IPS-20b (cell line): ENCODE measurements around the gene PDGFRB.

Source experiments
- H3K27ac ChIP-seq: one replicate; pipeline ENCODE4 v1.5.1; 2013; ENCODE audit warnings: low read length
- H3K27me3 ChIP-seq: 2 replicates; pipeline ENCODE4 v1.6.1; 2013; ENCODE audit warnings: mild to moderate bottlenecking, low read length, inconsistent platforms; ENCODE audit not compliant: insufficient read depth
- H3K36me3 ChIP-seq: 2 replicates; pipeline ENCODE4 v1.6.1; 2013; ENCODE audit warnings: low read depth, mild to moderate bottlenecking, inconsistent platforms, low read length, moderate library complexity; ENCODE audit not compliant: insufficient read depth
- H3K4me1 ChIP-seq: 2 replicates; pipeline ENCODE4 v1.6.1; 2013; ENCODE audit warnings: mild to moderate bottlenecking, control low read depth, inconsistent platforms, low read length, moderate library complexity; ENCODE audit not compliant: insufficient read depth
- H3K4me3 ChIP-seq: 2 replicates; pipeline ENCODE4 v1.5.1; 2013; ENCODE audit warnings: mild to moderate bottlenecking, low read length, inconsistent platforms
- H3K9ac ChIP-seq: 2 replicates; pipeline ENCODE4 v1.6.1; 2013; ENCODE audit warnings: low read depth, mild to moderate bottlenecking, inconsistent platforms, low read length, moderate library complexity
- H3K9me3 ChIP-seq: 2 replicates; pipeline ENCODE4 v1.6.1; 2013; ENCODE audit warnings: mild to moderate bottlenecking, low read depth, low read length, inconsistent platforms; ENCODE audit not compliant: insufficient read depth

PDGFRB gene

DNA sequence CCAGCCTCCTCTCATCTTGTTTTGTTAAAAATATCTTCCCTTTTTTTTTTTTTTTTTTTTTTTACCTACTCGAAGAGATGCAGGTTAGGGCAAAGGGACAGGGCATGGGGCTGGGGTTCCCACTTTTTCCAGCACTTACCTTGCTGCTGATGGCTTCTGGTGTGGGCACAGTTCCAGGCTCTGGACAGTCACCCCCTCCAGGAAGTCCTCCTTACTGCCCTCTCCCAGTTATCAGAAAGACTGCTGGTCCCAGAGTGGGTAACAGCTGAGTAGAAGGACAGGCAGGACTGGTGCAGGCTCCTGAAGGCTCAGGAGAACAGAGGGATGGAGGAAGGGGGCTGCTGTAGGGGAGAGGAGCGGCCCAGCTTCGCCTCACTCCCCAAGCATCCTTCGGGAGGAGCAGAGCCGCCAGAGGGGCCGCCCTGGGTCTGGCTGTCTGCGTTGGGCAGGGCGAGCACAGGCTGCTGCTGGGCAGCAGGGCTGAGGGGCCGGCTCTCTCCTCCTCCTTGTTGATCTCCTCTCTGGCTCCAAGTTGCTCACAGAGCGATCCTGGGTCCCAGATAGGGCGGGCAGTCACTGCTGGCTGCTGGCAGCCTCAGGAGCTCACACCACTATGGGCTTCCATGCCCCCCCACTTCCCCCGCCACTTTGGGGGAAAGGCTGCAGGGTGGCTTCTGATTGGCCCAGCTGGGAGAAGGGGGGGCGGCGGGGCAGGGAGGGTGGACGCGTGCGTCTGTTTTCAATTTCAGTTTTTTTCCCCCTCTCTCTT lies at the start of gene PDGFRB:
TSS of gene PDGFRB (minus strand) at position 588 of the 769 bp plus-strand sequence. CDS start 18,798 bp downstream, outside the sequence.
- Histone ChIP-seq H3K4me3 (peak within 1 kb of the TSS; percentile 52; the same call in 1 of the 2 replicates), H3K27me3 (no peaks in the 10 kb centered on the region), H3K9ac (peak within 1 kb of the TSS; percentile 40; the same call in 1 of the 2 replicates), H3K36me3 (no peaks in the 10 kb centered on the region), H3K4me1 (peaks cover 15% of the 10 kb centered on the region), H3K9me3 (no peaks in the 10 kb centered on the region), H3K27ac (no peak within 1 kb of the TSS)

DNA sequence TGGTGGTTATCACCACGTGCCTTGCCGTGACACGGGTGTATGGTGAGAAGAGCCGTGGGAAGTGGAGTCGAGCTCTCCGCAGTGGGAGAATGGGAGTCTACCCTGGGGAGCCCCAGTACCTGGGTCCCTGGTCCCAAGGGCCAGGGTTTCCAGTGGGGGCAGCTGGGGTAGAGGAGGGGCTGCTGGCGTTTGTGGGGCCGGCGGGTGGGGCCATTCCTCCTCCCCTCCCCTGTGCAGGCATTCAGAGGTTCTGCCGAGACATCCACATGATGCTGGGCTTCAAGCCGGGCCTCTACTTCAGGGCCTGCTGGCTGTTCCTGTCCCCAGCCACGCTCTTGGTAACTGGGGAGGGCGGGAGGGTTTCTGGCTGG lies 48.9 kb upstream of the PDGFRB start:
- no peaks in the 10 kb centered on the region for H3K36me3 ChIP-seq
- H3K9me3 ChIP-seq, result no peaks in the 10 kb centered on the region
- H3K27ac ChIP-seq, result no peak overlapping the region
- H3K9ac ChIP-seq, result no peak overlapping the region
- H3K4me1 ChIP-seq, result peaks cover 5% of the 10 kb centered on the region; the same call in 1 of the 2 replicates
- H3K4me3 ChIP-seq, result no peak overlapping the region
- H3K27me3 ChIP-seq, result peaks cover 9% of the 10 kb centered on the region

DNA sequence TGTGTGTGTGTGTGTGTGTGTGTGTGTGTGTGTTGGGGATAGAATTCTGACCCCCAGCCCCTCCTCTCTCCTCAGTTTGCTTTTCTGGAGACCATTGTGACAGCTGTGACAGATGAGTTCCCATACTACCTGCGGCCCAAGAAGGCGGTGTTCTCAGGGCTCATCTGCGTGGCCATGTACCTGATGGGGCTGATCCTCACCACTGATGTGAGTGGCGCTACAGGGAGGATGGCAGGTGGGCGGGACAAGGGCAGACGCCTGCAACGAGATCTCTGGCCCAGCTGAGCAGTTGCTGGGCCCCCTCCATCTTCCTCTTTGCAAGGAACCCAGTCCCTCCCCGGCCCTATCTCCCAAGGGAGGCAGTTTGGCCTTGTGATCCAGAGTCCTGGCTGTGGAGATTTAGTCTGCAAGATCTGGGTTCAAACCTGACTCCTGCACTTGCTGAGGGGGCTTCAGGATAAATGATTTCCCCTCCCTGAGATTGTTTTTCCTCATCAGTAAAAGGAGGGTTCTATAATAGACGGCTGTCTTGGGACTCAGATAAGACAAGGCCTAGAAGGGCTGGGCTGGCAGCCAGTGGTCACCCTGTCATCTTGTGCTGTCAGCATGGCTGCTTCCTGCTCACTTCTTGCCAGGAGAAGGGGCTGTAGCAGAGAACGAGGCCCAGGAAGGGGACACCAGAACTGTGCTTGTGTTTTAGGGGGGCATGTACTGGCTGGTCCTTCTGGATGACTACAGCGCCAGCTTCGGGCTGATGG lies 48.4 kb upstream of the PDGFRB start:
- Histone ChIP-seq H3K27me3 (peaks cover 9% of the 10 kb centered on the region), H3K9ac (no peak overlapping the region), H3K4me1 (peaks cover 2% of the 10 kb centered on the region; the same call in 1 of the 2 replicates), H3K27ac (no peak overlapping the region), H3K36me3 (no peaks in the 10 kb centered on the region), H3K9me3 (no peaks in the 10 kb centered on the region), H3K4me3 (no peak overlapping the region)

DNA sequence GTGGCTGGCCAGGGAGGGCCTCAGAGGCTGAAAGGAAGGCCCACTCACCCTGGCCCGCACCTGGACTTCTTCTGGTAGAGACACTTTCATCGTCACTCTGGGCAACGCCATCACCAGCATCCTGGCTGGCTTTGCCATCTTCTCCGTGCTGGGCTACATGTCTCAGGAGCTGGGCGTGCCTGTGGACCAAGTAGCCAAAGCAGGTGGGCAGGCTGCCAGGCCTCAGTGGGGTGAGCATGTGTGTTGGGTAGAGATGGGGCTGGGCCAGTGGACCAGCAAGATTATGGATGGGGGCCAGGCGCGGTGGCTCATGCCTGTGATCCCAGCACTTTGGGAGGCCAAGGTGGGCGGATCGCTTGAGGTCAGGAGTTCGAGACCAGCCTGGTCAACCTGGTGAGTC lies 46.9 kb upstream of the PDGFRB start:
- H3K4me1 ChIP-seq, result no peaks in the 10 kb centered on the region
- H3K9ac ChIP-seq, result no peak overlapping the region
- H3K36me3 ChIP-seq, result no peaks in the 10 kb centered on the region
- no peak overlapping the region for H3K27ac ChIP-seq
- no peak overlapping the region for H3K4me3 ChIP-seq
- peaks cover 9% of the 10 kb centered on the region; the same call in 1 of the 2 replicates for H3K27me3 ChIP-seq
- H3K9me3 ChIP-seq, result no peaks in the 10 kb centered on the region

DNA sequence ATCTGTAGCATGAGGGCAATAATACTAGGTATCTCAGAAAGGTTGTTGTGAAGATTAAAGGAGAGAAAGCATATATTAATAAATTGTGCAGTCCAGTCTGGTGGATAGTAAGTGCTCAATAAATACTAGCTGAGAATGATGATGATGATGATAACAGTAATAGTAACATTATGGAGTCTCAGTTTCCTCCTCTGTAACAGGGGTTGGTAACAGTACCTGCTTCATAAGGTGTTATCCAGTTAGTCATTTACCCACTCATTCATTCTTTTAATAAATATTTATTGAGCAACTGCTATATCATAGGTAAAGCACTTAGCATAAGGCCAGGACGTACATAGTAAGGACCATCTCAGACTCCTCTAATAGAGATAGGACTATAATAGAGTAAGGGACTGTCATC lies 41.8 kb upstream of the PDGFRB start:
- Histone ChIP-seq H3K4me1 (no peaks in the 10 kb centered on the region), H3K9ac (no peak overlapping the region), H3K27ac (no peak overlapping the region), H3K9me3 (no peaks in the 10 kb centered on the region), H3K36me3 (no peaks in the 10 kb centered on the region), H3K27me3 (peaks cover 22% of the 10 kb centered on the region), H3K4me3 (no peak overlapping the region)

DNA sequence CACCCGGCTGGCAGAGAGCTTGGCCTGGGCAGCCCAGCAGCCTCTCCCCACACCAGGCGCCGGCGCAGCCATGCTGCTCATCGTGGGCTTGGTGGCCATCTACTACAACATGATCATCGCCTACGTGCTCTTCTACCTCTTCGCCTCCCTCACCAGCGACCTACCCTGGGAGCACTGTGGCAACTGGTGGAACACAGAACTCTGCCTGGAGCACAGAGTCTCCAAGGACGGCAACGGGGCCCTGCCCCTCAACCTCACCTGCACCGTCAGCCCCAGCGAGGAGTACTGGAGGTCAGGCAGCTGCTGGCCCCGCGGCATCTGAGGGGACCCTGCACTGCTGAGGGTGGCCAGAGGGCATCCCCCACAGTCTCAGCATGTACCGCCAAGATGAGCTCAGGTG lies 41.3 kb upstream of the PDGFRB start:
- no peaks in the 10 kb centered on the region for H3K9me3 ChIP-seq
- H3K36me3 ChIP-seq, result no peaks in the 10 kb centered on the region
- H3K9ac ChIP-seq, result no peak overlapping the region
- H3K4me3 ChIP-seq, result no peak overlapping the region
- no peak overlapping the region for H3K27ac ChIP-seq
- no peaks in the 10 kb centered on the region for H3K4me1 ChIP-seq
- peaks cover 27% of the 10 kb centered on the region for H3K27me3 ChIP-seq

DNA sequence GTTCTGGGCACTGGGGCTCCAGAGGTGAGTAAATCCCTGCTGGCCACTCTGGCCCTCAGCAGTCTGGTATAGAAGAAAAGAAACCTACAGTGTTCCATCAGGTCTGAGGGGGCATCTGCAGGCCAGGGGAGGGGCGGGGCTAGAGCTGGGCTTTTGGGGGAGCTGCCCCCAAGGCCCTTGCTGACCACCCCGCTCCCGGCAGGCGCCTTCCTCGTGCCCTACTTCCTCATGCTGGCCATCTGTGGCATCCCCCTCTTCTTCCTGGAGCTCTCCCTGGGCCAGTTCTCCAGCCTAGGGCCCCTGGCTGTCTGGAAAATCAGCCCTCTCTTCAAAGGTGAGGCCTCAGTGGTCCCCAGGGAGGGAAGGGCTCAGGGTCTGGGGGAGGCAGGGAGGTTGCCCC lies 40.9 kb upstream of the PDGFRB start:
- H3K4me3 ChIP-seq, result no peak overlapping the region
- no peaks in the 10 kb centered on the region for H3K4me1 ChIP-seq
- H3K27me3 ChIP-seq, result peaks cover 32% of the 10 kb centered on the region
- H3K36me3 ChIP-seq, result no peaks in the 10 kb centered on the region
- H3K27ac ChIP-seq, result no peak overlapping the region
- no peak overlapping the region for H3K9ac ChIP-seq
- H3K9me3 ChIP-seq, result no peaks in the 10 kb centered on the region

DNA sequence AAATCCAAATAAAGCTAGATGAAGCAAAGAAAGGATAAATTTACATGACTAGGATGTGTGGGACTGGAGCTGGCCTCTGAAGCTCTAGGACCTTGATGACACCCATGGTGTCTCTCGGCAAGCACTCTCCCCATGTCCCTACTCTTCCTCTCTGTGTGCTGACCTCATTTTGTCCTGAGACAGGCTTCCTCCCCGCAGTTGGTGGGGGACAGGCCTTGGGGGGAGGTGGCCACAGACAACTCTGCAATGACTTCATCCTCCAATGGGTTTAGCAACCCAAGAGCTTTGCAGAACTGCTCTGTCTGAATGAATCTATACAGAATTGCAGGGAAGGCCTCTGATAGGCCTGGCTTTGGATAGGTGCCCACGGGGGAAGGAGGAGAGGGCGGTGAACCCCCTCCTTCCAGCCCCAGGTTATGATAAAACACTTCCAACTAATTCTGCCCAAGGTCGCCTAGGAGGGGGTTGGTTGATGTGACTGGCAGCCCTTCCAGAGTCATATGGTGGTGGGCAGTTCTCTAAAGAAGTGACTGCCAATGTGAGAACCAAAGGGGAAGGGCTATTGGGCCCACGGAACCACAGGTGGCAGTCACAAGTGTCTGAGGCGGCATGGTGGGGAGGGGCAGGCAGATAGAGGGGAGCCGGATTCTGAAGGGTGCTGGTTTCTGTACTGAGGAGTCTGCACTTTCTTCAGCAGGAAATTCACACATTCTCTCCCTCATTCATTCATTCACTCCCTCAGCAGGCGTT lies 40.3 kb upstream of the PDGFRB start:
- no peak overlapping the region for H3K27ac ChIP-seq
- H3K4me1 ChIP-seq, result no peaks in the 10 kb centered on the region
- H3K9me3 ChIP-seq, result no peaks in the 10 kb centered on the region
- no peak overlapping the region for H3K9ac ChIP-seq
- H3K27me3 ChIP-seq, result peaks cover 38% of the 10 kb centered on the region
- H3K36me3 ChIP-seq, result no peaks in the 10 kb centered on the region
- no peak overlapping the region for H3K4me3 ChIP-seq

DNA sequence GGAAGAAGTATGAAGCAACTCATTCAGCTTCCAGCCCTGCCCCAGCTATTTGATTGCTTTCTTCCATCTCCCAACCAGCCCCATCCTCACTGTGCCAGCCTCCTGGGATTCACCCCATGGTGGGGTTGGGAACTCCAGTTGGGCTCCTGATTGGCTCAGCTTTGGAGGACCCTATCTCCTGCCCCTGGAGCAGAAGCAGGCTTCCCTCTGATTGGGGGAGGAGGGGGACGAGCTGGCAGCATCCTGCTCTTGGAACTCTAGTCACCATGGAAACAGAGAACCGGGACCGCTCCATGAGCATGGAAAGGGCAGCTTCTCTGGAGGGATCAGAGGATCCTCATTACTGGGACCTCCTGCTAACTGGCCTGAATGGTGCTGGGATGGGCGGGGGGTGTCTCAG lies 36.8 kb upstream of the PDGFRB start:
- Histone ChIP-seq H3K9me3 (no peaks in the 10 kb centered on the region), H3K4me3 (no peak overlapping the region), H3K27ac (no peak overlapping the region), H3K9ac (no peak overlapping the region), H3K27me3 (peaks cover 64% of the 10 kb centered on the region), H3K36me3 (no peaks in the 10 kb centered on the region), H3K4me1 (no peaks in the 10 kb centered on the region)

DNA sequence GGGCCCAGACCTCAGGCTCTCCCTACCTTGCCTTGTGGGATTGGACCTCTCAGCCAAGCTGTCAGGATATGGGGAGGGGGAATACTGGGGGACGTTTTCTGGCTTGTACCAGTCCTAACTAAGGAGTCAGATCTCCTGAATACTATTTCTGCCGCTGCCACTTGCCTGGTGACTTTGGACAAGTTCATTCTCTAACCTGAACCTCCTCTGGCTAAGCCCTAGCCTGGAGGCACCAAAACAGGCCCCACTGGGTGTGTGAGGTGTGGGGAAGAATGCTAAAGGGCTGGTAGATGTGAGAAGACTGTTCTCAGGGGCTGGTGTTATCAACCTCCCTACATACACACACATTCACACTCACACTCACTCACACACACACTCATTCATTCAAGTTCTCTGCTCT lies 35.3 kb upstream of the PDGFRB start:
- no peaks in the 10 kb centered on the region for H3K36me3 ChIP-seq
- H3K27me3 ChIP-seq, result peaks cover 79% of the 10 kb centered on the region
- H3K9ac ChIP-seq, result no peak overlapping the region
- H3K27ac ChIP-seq, result no peak overlapping the region
- peaks cover 6% of the 10 kb centered on the region for H3K4me1 ChIP-seq
- peak overlapping the region; percentile 54; the same call in 1 of the 2 replicates for H3K4me3 ChIP-seq
- H3K9me3 ChIP-seq, result no peaks in the 10 kb centered on the region

DNA sequence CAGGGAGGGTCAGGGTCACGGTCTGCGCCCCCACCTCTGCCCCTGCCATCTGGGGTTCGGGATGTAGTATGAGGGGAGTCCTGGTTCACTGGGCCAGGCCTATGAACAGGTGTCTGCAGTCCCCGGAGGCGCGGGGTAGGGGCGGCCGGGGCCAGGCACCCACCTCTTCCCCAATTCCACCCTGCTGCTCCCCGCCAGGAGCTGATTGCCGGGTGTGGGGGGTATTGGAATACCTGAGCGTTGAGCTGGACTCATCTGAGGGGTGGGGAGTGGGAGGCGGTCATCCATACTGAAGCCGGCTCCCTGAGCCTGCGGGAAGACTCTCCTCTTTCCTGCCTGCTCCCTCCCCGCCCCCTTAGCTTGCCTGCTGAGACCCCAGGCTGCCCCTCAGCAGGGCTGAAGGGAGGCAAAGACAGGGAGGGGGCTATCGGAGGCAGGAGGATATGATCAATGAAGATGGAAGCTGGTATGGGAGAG lies 34.9 kb upstream of the PDGFRB start:
- Histone ChIP-seq H3K4me1 (peaks cover 11% of the 10 kb centered on the region), H3K27me3 (peaks cover 83% of the 10 kb centered on the region), H3K9me3 (no peaks in the 10 kb centered on the region), H3K4me3 (peak overlapping the region; percentile 54), H3K36me3 (no peaks in the 10 kb centered on the region), H3K9ac (no peak overlapping the region), H3K27ac (no peak overlapping the region)
